HG03432 (cell line): Measurements from ENCODE around the gene TMEM181.

Experiments used
- ATAC-seq: cut with Tn5 transposase; IDR thresholded peaks from one replicate; pipeline ENCODE4 v1.9.1; 2021; ENCODE audit warnings: mild to moderate bottlenecking, moderate library complexity; ENCODE audit not compliant: unreplicated experiment

The TMEM181 gene

GRCh38 chr6:158680481-158680880, 120.6 kb downstream of the TMEM181 start:
- ATAC-seq, result no peak

GRCh38 chr6:158684311-158684710, 124.4 kb downstream of the TMEM181 start:
- no peak for ATAC-seq

GRCh38 chr6:158684745-158685324, 124.9 kb downstream of the TMEM181 start:
- no peak for ATAC-seq
